Pancreas (tissue), 10 donors: ENCODE data around the gene CFAP54. TPM values are rescaled to one million over a fixed set of nuclear protein-coding genes. Genes with fewer than 3 reads are reported as not detected.

ENCODE experiments used
- ATAC-seq, 4 donors: fragments of 200-7000 bp; cut with Tn5 transposase; one replicate each; pipeline versions ENCODE4 v1.8.0 to v1.9.1; 2020; ENCODE audit warnings: mild to moderate bottlenecking in 4 of 4, moderate library complexity in 4 of 4
- DNase-seq, 6 donors: peaks; one replicate each; pipeline ENCODE4 v3.0.0-alpha.2; 2020
- FAIRE-seq: peaks from 2 replicates; lab custom pipeline; 2012; peaks lifted over from hg19 to GRCh38; lab: Jason Lieb, UNC
- H3K27ac ChIP-seq, 4 donors: fragments of 200-600 bp; sonication (generic); 1 replicate in 3 of 4; 2 replicates in 1 of 4; pipeline versions ENCODE4 v1.5.0 to v1.8.0; 2020
- H3K27me3 ChIP-seq, 4 donors: fragments of 200-600 bp; one replicate each; pipeline ENCODE4 v1.8.0; 2021
- H3K36me3 ChIP-seq, 3 donors: fragments of 200-600 bp; sonication (generic) in 1 of 3; one replicate each; pipeline versions ENCODE4 v1.5.0 to v1.8.0; 2020 to 2021
- H3K4me1 ChIP-seq, 3 donors: fragments of 200-600 bp; one replicate each; pipeline ENCODE4 v1.8.0; 2021
- H3K4me3 ChIP-seq, 4 donors: fragments of 200-600 bp; sonication (generic) in 2 of 4; one replicate each; pipeline versions ENCODE4 v1.5.0 to v1.8.0; 2020 to 2021
- H3K9me3 ChIP-seq, 4 donors: fragments of 200-600 bp; one replicate each; pipeline ENCODE4 v1.8.0; 2021
- CTCF ChIP-seq, 4 donors: fragments of 200-600 bp; sonication (generic) in 3 of 4; IDR thresholded peaks; one replicate each; pipeline versions ENCODE4 v1.5.0 to v1.8.0; 2021; ENCODE audit warnings: antibody characterized with exemption in 4 of 4
- WGBS, 2 donors: extraction: QIAGEN DNeasy Blood & Tissue Kit; methylation state at CpG; one replicate each; pipeline ENCODE4 v1.1.7; 2013; 5-methylcytosine and 5-hydroxymethylcytosine counted together
- intact Hi-C, 3 donors: fragments of 100-400 bp; cut with DNase I; formaldehyde crosslinking; loops; one replicate each; pipeline versions ENCODE4 v1.11.1 to v1.14.2; 2022
- polyA plus RNA-seq, 2 donors: library from polyadenylated mRNA; stranded (reverse); fragments of 200-250 nt; gene quantifications; one replicate each; pipeline ENCODE4 v1.2.3, GENCODE V29; 2013
- total RNA-seq, 6 donors: library from RNA; stranded (reverse); fragmentation: NEBNext Ultra II Directional in 4 of 6; extraction: Animal tissue kit (Norgen Biotek cat#: 25700) in 4 of 6; gene quantifications; one replicate each; pipeline versions ENCODE4 v1.2.1 to v1.2.4, GENCODE V29; 2021 to 2023
- donor health status: healthy with polysubstance abuse.
- donor health status: DM: no; HTN: no; CAD: no; lungs with moderate emphysema.
- donor health status: DM: no; HTN: no; CAD: no.
- donor health status: control.
- donor health status: control.
- donor health status: Bipolar disorder and iron deficiency.
- donor health status: DM: yes; HTN: yes; CAD: no.
- donor health status: DM: no; HTN: no; CAD: no.
- donor health status: DM: no; HTN: no; CAD: no.
- donor health status: DM: yes; HTN: yes; CAD: no.

CFAP54 gene
- total and polyA plus RNA-seq, 8 donors, result 0.02 to 0.21 (median 0.11) TPM

GRCh38 chr12:96774496-96775256, 285.3 kb downstream of the CFAP54 start:
- no peaks in the 10 kb centered on the region for H3K4me1 ChIP-seq
- FAIRE-seq, result no peak
- 75 to 84% methylated on average over 9 of the region's 9 CpGs for WGBS, 2 donors

GRCh38 chr12:96776908-96777307, 287.5 kb downstream of the CFAP54 start:
- FAIRE-seq, result no peak
- 58 to 85% methylated on average over 2 of the region's 2 CpGs for WGBS, 2 donors

More at GRCh38 chr12:96774496-96775256, 285.3 kb downstream of the CFAP54 start:
- H3K36me3 ChIP-seq, result no peaks in the 10 kb centered on the region
- H3K4me3 ChIP-seq, result no peak overlapping the region
- intact Hi-C loops, result no loop called here
- no peak for TF ChIP-seq CTCF (IDR thresholded peaks at IDR 0.05)
- no peak overlapping the region for H3K27ac ChIP-seq
- DNase-seq (no peak), ATAC-seq (no peak)
- H3K27me3 ChIP-seq, result no peaks in the 10 kb centered on the region
- no peaks in the 10 kb centered on the region for H3K9me3 ChIP-seq

GRCh38 chr12:96780330-96780729, 291.0 kb downstream of the CFAP54 start:
- DNase-seq, result no peak
- no peak for FAIRE-seq
- TF ChIP-seq CTCF (IDR thresholded peaks at IDR 0.05), result no peak
- H3K27ac ChIP-seq, result no peak overlapping the region
- H3K27me3 ChIP-seq, result no peaks in the 10 kb centered on the region
- H3K4me1 ChIP-seq, result no peaks in the 10 kb centered on the region
- no peak for ATAC-seq
- WGBS, 2 donors, result 54 to 75% methylated on average over 2 of the region's 2 CpGs
- no peak overlapping the region for H3K4me3 ChIP-seq
- no peaks in the 10 kb centered on the region for H3K36me3 ChIP-seq
- intact Hi-C loops, result no loop called here
- H3K9me3 ChIP-seq, result no peaks in the 10 kb centered on the region

More at GRCh38 chr12:96776908-96777307, 287.5 kb downstream of the CFAP54 start:
- no peak for TF ChIP-seq CTCF (IDR thresholded peaks at IDR 0.05)
- DNase-seq (no peak), ATAC-seq (no peak)
- no peaks in the 10 kb centered on the region for H3K27me3 ChIP-seq
- H3K36me3 ChIP-seq, result no peaks in the 10 kb centered on the region
- no peak overlapping the region for H3K4me3 ChIP-seq
- H3K4me1 ChIP-seq, result no peaks in the 10 kb centered on the region
- H3K27ac ChIP-seq, result no peak overlapping the region
- intact Hi-C loops, result no loop called here
- no peaks in the 10 kb centered on the region for H3K9me3 ChIP-seq

- FAIRE-seq (no peak), DNase-seq (no peak), ATAC-seq (no peak)
- Histone ChIP-seq H3K27me3 (no peaks in the 10 kb centered on the region), H3K27ac (no peak overlapping the region), H3K36me3 (no peaks in the 10 kb centered on the region), H3K4me3 (no peak overlapping the region), H3K4me1 (no peaks in the 10 kb centered on the region), H3K9me3 (no peaks in the 10 kb centered on the region)
- intact Hi-C loops, result no loop called here
- no peak for TF ChIP-seq CTCF (IDR thresholded peaks at IDR 0.05)
- WGBS, 2 donors, result 28 to 34% methylated on average over 2 of the region's 2 CpGs
These were observed 297.4 kb downstream of the CFAP54 start for GRCh38 chr12:96786791-96787190.

- TF ChIP-seq CTCF (IDR thresholded peaks at IDR 0.05), result no peak
- Histone ChIP-seq H3K4me3 (no peak overlapping the region), H3K27ac (no peak overlapping the region), H3K27me3 (no peaks in the 10 kb centered on the region), H3K9me3 (no peaks in the 10 kb centered on the region), H3K36me3 (no peaks in the 10 kb centered on the region), H3K4me1 (no peaks in the 10 kb centered on the region)
- FAIRE-seq, result no peak
- DNase-seq, result no peak
- intact Hi-C loops, result no loop called here
- no peak for ATAC-seq
These were observed 314.6 kb downstream of the CFAP54 start for GRCh38 chr12:96803969-96804368.
